ENCODE data around the gene PSMA8.

GRCh38 chr18:26119246-26119645 lies 14.4 kb upstream of the PSMA8 start:
- TF ChIP-seq CTCF (IDR thresholded peaks at IDR 0.05) (no peak), POLR2A (IDR thresholded peaks at IDR 0.05) (no peak)

Measured in body of pancreas (tissue), 4 donors.